HFFc6 (cell line): ENCODE results near the gene RNF175. TPM values are rescaled to one million over a fixed set of nuclear protein-coding genes. Genes with fewer than 3 reads are reported as not detected.

ENCODE experiments used
- DNase-seq: peaks from one replicate; pipeline ENCODE4 v3.0.0-alpha.2; 2018
- H3K27ac Mint-ChIP-seq: 2 replicates; pipeline ENCODE4 v1.8.0; 2020; ENCODE audit warnings: mild to moderate bottlenecking, mixed read lengths
- H3K27me3 Mint-ChIP-seq: 2 replicates; pipeline ENCODE4 v1.8.0; 2021; ENCODE audit warnings: mild to moderate bottlenecking, moderate library complexity, mixed read lengths; ENCODE audit not compliant: insufficient read depth
- H3K36me3 Mint-ChIP-seq: 2 replicates; pipeline ENCODE4 v1.8.0; 2021; ENCODE audit warnings: low read depth, mixed read lengths
- H3K4me1 Mint-ChIP-seq: 2 replicates; pipeline ENCODE4 v1.8.0; 2020; ENCODE audit warnings: low read depth, mixed read lengths
- H3K4me3 Mint-ChIP-seq: 2 replicates; pipeline ENCODE4 v1.8.0; 2020; ENCODE audit warnings: mild to moderate bottlenecking, moderate library complexity, mixed read lengths
- H3K9me3 Mint-ChIP-seq: 2 replicates; pipeline ENCODE4 v1.8.0; 2020; ENCODE audit warnings: mild to moderate bottlenecking, mixed read lengths
- long read RNA-seq: library from polyadenylated mRNA; unstranded; transcript quantifications from one replicate; pipeline ENCODE4 v2.0.0, GENCODE V29; 2019
- total RNA-seq, 6 experiments: library from RNA; stranded (reverse); fragmentation: NEBNext Ultra II Directional; extraction: Animal tissue kit (Norgen Biotek cat#: 25700); gene quantifications; 2 replicates in 1 of 6; 3 replicates in 5 of 6; pipeline ENCODE4 v1.2.3, GENCODE V29; 2021
- TF ChIP-seq, protein P1 (sequence below): fragments of 200-600 bp; sonication (generic); IDR thresholded peaks from 2 replicates; pipeline ENCODE4 v1.5.0; 2021; ENCODE audit warnings: antibody characterized with exemption, mild to moderate bottlenecking

RNF175 gene
- not detected for total RNA-seq
- long read RNA-seq, result 0 reads

DNA sequence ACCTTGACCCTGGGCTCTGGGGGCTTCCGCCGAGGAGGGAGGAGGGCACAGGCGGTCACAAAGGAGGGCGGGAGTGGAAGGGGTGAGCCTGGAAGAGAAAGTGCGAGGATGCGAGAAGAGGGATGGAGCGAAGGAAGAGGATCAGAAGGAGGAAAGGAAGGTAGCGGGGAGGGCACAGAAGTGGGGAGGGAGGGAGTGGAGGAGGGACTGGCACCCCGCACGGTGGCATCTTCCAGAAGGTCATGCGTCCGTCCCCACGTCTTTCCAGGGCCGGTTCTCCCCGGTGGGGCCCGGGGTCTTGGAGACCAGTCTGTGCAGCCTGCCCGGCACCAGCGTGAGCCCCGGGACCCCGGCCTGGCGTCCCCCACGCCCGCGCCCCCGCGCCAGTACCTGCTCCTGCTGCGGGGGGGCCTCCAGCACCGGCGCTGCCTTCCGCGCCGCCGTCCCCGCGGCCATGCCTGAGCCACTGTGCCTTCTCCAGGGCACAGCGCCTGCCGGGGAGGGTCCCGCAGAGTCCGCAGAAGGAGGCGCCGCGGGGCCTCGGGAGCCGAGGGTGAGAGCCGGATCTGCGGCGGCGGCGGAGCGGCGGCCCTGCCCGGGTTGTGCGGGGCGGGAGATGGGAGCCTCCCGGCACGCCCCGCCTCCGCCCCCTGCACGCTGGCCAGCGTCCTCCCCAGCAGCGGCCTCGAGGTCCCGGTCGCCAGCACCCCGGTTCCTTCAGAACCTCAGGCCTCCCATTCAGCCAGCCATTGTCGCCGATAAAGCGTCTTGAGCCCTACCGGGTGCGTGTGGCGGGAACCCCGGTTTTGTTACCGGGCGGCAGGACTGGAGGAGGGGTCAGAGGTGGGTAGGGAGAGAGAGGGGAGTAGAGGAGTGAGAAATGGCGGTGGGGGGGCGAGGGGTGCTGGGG lies at the start of gene RNF175:
RNF175 (minus strand) TSS at position 618 of the 910 bp plus-strand sequence; CDS start at position 456, 162 bp downstream.
- Mint-ChIP-seq H3K9me3 (no peaks in the 10 kb centered on the region), H3K27ac (no peak within 1 kb of the TSS), H3K27me3 (peaks cover 30% of the 10 kb centered on the region), H3K36me3 (no peaks in the 10 kb centered on the region), H3K4me3 (no peak within 1 kb of the TSS), H3K4me1 (no peaks in the 10 kb centered on the region)
- TF ChIP-seq, protein P1, sequence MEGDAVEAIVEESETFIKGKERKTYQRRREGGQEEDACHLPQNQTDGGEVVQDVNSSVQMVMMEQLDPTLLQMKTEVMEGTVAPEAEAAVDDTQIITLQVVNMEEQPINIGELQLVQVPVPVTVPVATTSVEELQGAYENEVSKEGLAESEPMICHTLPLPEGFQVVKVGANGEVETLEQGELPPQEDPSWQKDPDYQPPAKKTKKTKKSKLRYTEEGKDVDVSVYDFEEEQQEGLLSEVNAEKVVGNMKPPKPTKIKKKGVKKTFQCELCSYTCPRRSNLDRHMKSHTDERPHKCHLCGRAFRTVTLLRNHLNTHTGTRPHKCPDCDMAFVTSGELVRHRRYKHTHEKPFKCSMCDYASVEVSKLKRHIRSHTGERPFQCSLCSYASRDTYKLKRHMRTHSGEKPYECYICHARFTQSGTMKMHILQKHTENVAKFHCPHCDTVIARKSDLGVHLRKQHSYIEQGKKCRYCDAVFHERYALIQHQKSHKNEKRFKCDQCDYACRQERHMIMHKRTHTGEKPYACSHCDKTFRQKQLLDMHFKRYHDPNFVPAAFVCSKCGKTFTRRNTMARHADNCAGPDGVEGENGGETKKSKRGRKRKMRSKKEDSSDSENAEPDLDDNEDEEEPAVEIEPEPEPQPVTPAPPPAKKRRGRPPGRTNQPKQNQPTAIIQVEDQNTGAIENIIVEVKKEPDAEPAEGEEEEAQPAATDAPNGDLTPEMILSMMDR, result no peak
- no peak for DNase-seq

DNA sequence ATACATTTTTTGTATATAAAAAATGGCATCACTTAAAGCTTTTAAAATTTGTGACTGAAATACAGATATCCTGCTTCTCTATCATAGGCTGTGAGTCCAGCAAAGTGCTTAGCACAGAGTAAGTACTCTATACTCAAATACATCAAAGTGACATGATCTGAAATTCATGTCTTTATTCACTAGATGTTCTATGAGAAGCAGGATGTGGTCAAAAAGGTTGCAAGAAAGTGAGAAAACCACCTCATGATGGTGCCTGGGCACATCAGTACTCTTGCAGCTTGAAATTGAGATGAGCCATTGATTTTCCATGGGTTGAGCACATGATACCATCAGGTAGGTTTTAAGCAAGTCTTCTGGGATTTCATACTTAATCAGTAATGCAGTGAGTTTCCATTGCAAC lies 49.5 kb upstream of the RNF175 start:
- no peak for DNase-seq
- TF ChIP-seq, protein P1, result no peak
- Mint-ChIP-seq H3K36me3 (no peaks in the 10 kb centered on the region), H3K4me3 (no peak overlapping the region), H3K9me3 (no peaks in the 10 kb centered on the region; the same call in 1 of the 2 replicates), H3K4me1 (no peaks in the 10 kb centered on the region), H3K27ac (no peak overlapping the region), H3K27me3 (no peaks in the 10 kb centered on the region; the same call in 1 of the 2 replicates)

DNA sequence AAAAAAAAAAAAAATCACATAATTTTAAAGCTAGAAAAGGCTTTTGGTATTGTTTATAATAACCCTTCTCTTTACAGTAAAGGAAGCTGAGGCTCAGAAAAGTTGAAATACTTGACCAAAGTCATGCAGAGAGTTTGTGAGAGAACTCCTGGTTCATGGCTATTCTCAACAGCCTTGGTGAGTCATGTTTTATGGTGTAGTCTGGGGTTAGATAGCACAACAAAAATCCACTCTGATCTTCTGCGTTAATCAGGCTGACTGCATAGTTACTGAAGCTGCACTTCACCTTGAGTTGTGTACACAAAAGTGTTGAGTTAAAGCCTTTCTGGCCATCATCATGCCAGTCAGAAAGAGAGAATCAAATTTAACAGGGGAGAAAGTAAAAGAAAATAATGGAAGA lies 48.4 kb upstream of the RNF175 start:
- Mint-ChIP-seq H3K36me3 (no peaks in the 10 kb centered on the region), H3K9me3 (no peaks in the 10 kb centered on the region; the same call in 1 of the 2 replicates), H3K4me3 (no peak overlapping the region), H3K27me3 (no peaks in the 10 kb centered on the region; the same call in 1 of the 2 replicates), H3K4me1 (no peaks in the 10 kb centered on the region), H3K27ac (no peak overlapping the region)
- TF ChIP-seq, protein P1, result no peak
- no peak for DNase-seq

DNA sequence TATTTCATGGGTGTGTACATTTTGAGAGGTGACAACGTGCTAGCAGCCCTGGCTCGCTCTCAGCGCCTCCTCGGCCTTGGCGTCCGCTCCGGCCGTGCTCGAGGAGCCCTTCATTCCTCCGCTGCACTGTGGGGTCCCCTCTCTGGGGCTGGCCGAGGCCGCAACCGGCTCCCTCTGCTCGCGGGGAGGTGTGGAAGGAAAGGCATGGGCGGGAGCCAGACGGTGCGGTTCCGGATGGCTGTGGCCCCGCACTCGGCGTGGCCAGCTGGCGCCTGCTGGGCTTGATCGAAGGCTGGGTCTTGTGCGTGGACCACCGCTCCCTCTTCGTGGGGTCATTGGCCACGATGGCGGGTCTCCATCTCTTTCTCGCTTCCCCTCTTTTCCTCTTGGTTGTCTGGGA lies 46.2 kb upstream of the RNF175 start:
- Mint-ChIP-seq H3K27ac (no peak overlapping the region), H3K27me3 (no peaks in the 10 kb centered on the region; the same call in 1 of the 2 replicates), H3K9me3 (no peaks in the 10 kb centered on the region; the same call in 1 of the 2 replicates), H3K36me3 (no peaks in the 10 kb centered on the region), H3K4me1 (no peaks in the 10 kb centered on the region), H3K4me3 (no peak overlapping the region)
- TF ChIP-seq, protein P1, result no peak
- DNase-seq, result no peak

DNA sequence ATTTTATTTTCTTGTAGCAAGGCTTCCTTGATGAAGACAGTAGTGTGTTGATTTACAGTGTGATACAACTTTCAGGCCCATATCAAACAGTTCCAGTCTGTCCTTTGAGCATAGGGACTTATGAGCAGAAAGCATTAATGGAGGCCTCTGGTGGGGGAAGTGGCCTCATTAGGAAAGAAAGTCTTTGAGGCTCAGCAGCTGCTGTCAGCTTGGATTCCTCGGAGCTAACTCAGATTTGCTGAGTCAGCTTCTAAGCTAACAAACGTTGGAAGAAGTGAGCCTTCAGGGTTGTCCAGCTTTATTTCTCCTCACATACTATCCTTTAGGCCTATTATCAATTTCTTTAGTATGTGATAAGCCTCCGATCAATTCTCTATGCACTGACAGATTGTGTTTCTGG lies 44.9 kb upstream of the RNF175 start:
- Mint-ChIP-seq H3K9me3 (no peaks in the 10 kb centered on the region; the same call in 1 of the 2 replicates), H3K27me3 (no peaks in the 10 kb centered on the region; the same call in 1 of the 2 replicates), H3K4me3 (no peak overlapping the region), H3K4me1 (no peaks in the 10 kb centered on the region), H3K27ac (no peak overlapping the region), H3K36me3 (no peaks in the 10 kb centered on the region)
- no peak for DNase-seq
- TF ChIP-seq, protein P1, result no peak
